GM21723 (cell line): ENCODE data around the gene MTAP.
"Not testable (repeated sequence)": the region's sequence is repeated elsewhere in the genome, so short reads cannot be mapped to it uniquely, and the experiment has no call there.

Experiments used
- ATAC-seq: cut with Tn5 transposase; IDR thresholded peaks from one replicate; pipeline ENCODE4 v1.9.1; 2021; ENCODE audit warnings: mild to moderate bottlenecking, moderate library complexity; ENCODE audit not compliant: unreplicated experiment

Gene MTAP

GRCh38 chr9:21906213-21906612, 103.8 kb downstream of the MTAP start:
- ATAC-seq: no peak

GRCh38 chr9:21906881-21907280, 104.4 kb downstream of the MTAP start:
- ATAC-seq: no peak

GRCh38 chr9:21919377-21920362, 117.2 kb downstream of the MTAP start:
- peak; percentile 80 for ATAC-seq

GRCh38 chr9:21923694-21924093, 121.3 kb downstream of the MTAP start:
- no peak for ATAC-seq

- no peak for ATAC-seq
Observed at GRCh38 chr9:21927752-21928151, 125.3 kb downstream of the MTAP start.

GRCh38 chr9:21931428-21931827, 129.0 kb downstream of the MTAP start:
- ATAC-seq: no peak

GRCh38 chr9:21933281-21933680, 130.8 kb downstream of the MTAP start:
- no peak for ATAC-seq

GRCh38 chr9:21933865-21934264, 131.4 kb downstream of the MTAP start:
- ATAC-seq: no peak

GRCh38 chr9:21935631-21936030, 133.2 kb downstream of the MTAP start:
- ATAC-seq: no peak

- no peak for ATAC-seq
Observed at GRCh38 chr9:21936161-21936560, 133.7 kb downstream of the MTAP start.

GRCh38 chr9:21941337-21941995, 139.0 kb downstream of the MTAP start:
- ATAC-seq: no peak

- no peak for ATAC-seq
Observed at GRCh38 chr9:21943464-21943863, 141.0 kb downstream of the MTAP start.

- ATAC-seq: no peak
Observed at GRCh38 chr9:21945606-21946005, 143.2 kb downstream of the MTAP start.

- ATAC-seq: no peak
Observed at GRCh38 chr9:21958833-21959232, 156.4 kb downstream of the MTAP start.

- ATAC-seq: not testable (repeated sequence)
Observed at GRCh38 chr9:21959268-21959667, 156.8 kb downstream of the MTAP start.

GRCh38 chr9:21961569-21961968, 159.1 kb downstream of the MTAP start:
- ATAC-seq: no peak

GRCh38 chr9:21964925-21965385, 162.5 kb downstream of the MTAP start:
- ATAC-seq: peak; percentile 63

- peak; percentile 77 for ATAC-seq
Observed at GRCh38 chr9:21965401-21965951, 163.0 kb downstream of the MTAP start.

- no peak for ATAC-seq
Observed at GRCh38 chr9:21966140-21966851, 163.9 kb downstream of the MTAP start.

GRCh38 chr9:21967169-21967568, 164.7 kb downstream of the MTAP start:
- ATAC-seq: no peak

GRCh38 chr9:21967702-21968101, 165.3 kb downstream of the MTAP start:
- ATAC-seq: no peak
